ENCODE results near the gene PYGO2.
"Not testable (repeated sequence)": the region's sequence is repeated elsewhere in the genome, so short reads cannot be mapped to it uniquely, and the experiment has no call there.

The PYGO2 gene

GRCh38 chr1:154982897-154983648 lies 21.5 kb upstream of the PYGO2 start, which contains the start of gene FLAD1:
FLAD1 (plus strand) TSS chr1:154983344; CDS start chr1:154983695, 351 bp downstream.
- in situ Hi-C loops (cut with HindIII; ENCODE audit: low sequenced_read_pairs): no loop called here

GRCh38 chr1:154982341-154982740 lies 20.8 kb upstream of the PYGO2 start:
- in situ Hi-C loops (cut with HindIII; ENCODE audit: low sequenced_read_pairs): no loop called here

GRCh38 chr1:154978360-154978759 lies 16.8 kb upstream of the PYGO2 start:
- in situ Hi-C loops (cut with HindIII; ENCODE audit: low sequenced_read_pairs): no loop called here

GRCh38 chr1:154977762-154978161 lies 16.2 kb upstream of the PYGO2 start:
- in situ Hi-C loops (cut with HindIII; ENCODE audit: low sequenced_read_pairs): not testable (repeated sequence)

- in situ Hi-C loops (cut with HindIII; ENCODE audit: low sequenced_read_pairs): no loop called here
Observed at GRCh38 chr1:154975409-154976059, 14.0 kb upstream of the PYGO2 start.

- in situ Hi-C loops (cut with HindIII; ENCODE audit: low sequenced_read_pairs): no loop called here
Observed at GRCh38 chr1:154974808-154975408, 13.3 kb upstream of the PYGO2 start.

- in situ Hi-C loops (cut with HindIII; ENCODE audit: low sequenced_read_pairs): no loop called here
Observed at GRCh38 chr1:154974102-154974807, 12.7 kb upstream of the PYGO2 start, which contains the start of gene CKS1B. CKS1B (plus strand) TSS chr1:154974681; CDS start chr1:154974746, 65 bp downstream.

- in situ Hi-C loops (cut with HindIII; ENCODE audit: low sequenced_read_pairs): no loop called here
Observed at GRCh38 chr1:154973344-154974101, 11.9 kb upstream of the PYGO2 start.

GRCh38 chr1:154972517-154973343 lies 11.1 kb upstream of the PYGO2 start:
- in situ Hi-C loops (cut with HindIII; ENCODE audit: low sequenced_read_pairs): no loop called here

- in situ Hi-C loops (cut with HindIII; ENCODE audit: low sequenced_read_pairs): no loop called here
Observed at GRCh38 chr1:154972213-154972516, 10.6 kb upstream of the PYGO2 start.

GRCh38 chr1:154971341-154971998 lies 9.9 kb upstream of the PYGO2 start:
- in situ Hi-C loops (cut with HindIII; ENCODE audit: low sequenced_read_pairs): no loop called here

GRCh38 chr1:154970631-154971340 lies 9.2 kb upstream of the PYGO2 start, which contains the start of gene SHC1:
SHC1 (minus strand) TSS chr1:154970747; CDS start chr1:154970526, 221 bp downstream.
- in situ Hi-C loops (cut with HindIII; ENCODE audit: low sequenced_read_pairs): no loop called here

- in situ Hi-C loops (cut with HindIII; ENCODE audit: low sequenced_read_pairs): no loop called here
Observed at GRCh38 chr1:154969860-154970452, 8.4 kb upstream of the PYGO2 start.

- in situ Hi-C loops (cut with HindIII; ENCODE audit: low sequenced_read_pairs): no loop called here
Observed at GRCh38 chr1:154969246-154969645, 7.7 kb upstream of the PYGO2 start.

GRCh38 chr1:154968731-154969130 lies 7.1 kb upstream of the PYGO2 start:
- in situ Hi-C loops (cut with HindIII; ENCODE audit: low sequenced_read_pairs): no loop called here

- in situ Hi-C loops (cut with HindIII; ENCODE audit: low sequenced_read_pairs): no loop called here
Observed at GRCh38 chr1:154967331-154967950, 5.9 kb upstream of the PYGO2 start.

GRCh38 chr1:154966111-154966510 lies 4.5 kb upstream of the PYGO2 start:
- in situ Hi-C loops (cut with HindIII; ENCODE audit: low sequenced_read_pairs): no loop called here

- in situ Hi-C loops (cut with HindIII; ENCODE audit: low sequenced_read_pairs): no loop called here
Observed at GRCh38 chr1:154964359-154964758, 2.8 kb upstream of the PYGO2 start.
